ENCODE measurements around the gene SLC1A4. TPM values are rescaled to one million over a fixed set of nuclear protein-coding genes. Genes with fewer than 3 reads are reported as not detected.

SLC1A4 gene
- polyA plus RNA-seq, 1 donor = 6.0 TPM

Other genes starting within 250 kb of the SLC1A4 start
- 27.5 TPM for gene CEP68, start 67.0 kb downstream of the SLC1A4 start, polyA plus RNA-seq (ENCODE audit: insufficient read length)
- 260 TPM for gene RAB1A, start 140.7 kb downstream of the SLC1A4 start, polyA plus RNA-seq (ENCODE audit: insufficient read length)
- 210 TPM for gene ACTR2, start 238.4 kb downstream of the SLC1A4 start, polyA plus RNA-seq (ENCODE audit: insufficient read length)

Measured in left kidney (tissue), 1 donor.